Chondrocyte (in vitro differentiated cells): ENCODE results near the gene SGCA. TPM values are rescaled to one million over a fixed set of nuclear protein-coding genes. Genes with fewer than 3 reads are reported as not detected.

Experiments
- DNase-seq: peaks from one replicate; pipeline ENCODE4 v3.0.0; 2021; ENCODE audit warnings: mixed read lengths, low spot score
- H3K27ac Mint-ChIP-seq: one replicate; pipeline ENCODE4 v1.8.0; 2021; ENCODE audit warnings: mild to moderate bottlenecking, moderate library complexity, mixed read lengths; ENCODE audit not compliant: unreplicated experiment
- H3K27me3 Mint-ChIP-seq: 2 replicates; pipeline ENCODE4 v1.8.0; 2021; ENCODE audit warnings: low read depth, mixed read lengths
- H3K36me3 Mint-ChIP-seq: 2 replicates; pipeline ENCODE4 v1.8.0; 2021; ENCODE audit warnings: low read depth, mixed read lengths
- H3K4me1 Mint-ChIP-seq: 2 replicates; pipeline ENCODE4 v1.8.0; 2021; ENCODE audit warnings: low read depth, mild to moderate bottlenecking, mixed read lengths
- H3K4me3 Mint-ChIP-seq: one replicate; pipeline ENCODE4 v1.8.0; 2021; ENCODE audit warnings: mild to moderate bottlenecking, moderate library complexity, mixed read lengths; ENCODE audit not compliant: unreplicated experiment
- H3K9me3 Mint-ChIP-seq: 2 replicates; pipeline ENCODE4 v1.8.0; 2021; ENCODE audit warnings: low read depth, mixed read lengths
- CTCF ChIP-seq: fragments of 200-600 bp; sonication (generic); IDR thresholded peaks from 2 replicates; pipeline ENCODE4 v1.5.0; 2021; ENCODE audit warnings: antibody characterized with exemption, mild to moderate bottlenecking, moderate library complexity
- total RNA-seq: library from RNA; stranded (reverse); gene quantifications from 3 replicates; pipeline ENCODE4 v1.2.1, GENCODE V29; 2021

The SGCA gene
- total RNA-seq, 1 donor from 2014 or later = 1.3 TPM

- Mint-ChIP-seq H3K27ac (peak overlapping the region; percentile 94), H3K36me3 (peaks cover 2% of the 10 kb centered on the region), H3K9me3 (no peaks in the 10 kb centered on the region), H3K27me3 (no peaks in the 10 kb centered on the region), H3K4me1 (peaks cover 40% of the 10 kb centered on the region), H3K4me3 (peak overlapping the region; percentile 84)
- TF ChIP-seq CTCF = peak; percentile 75
- DNase-seq = peak; percentile 96
Measured at GRCh38 chr17:50151041-50151936, 14.5 kb upstream of the SGCA start.

- peak; percentile 90 for DNase-seq
- peak overlapping the region; percentile 84 for H3K4me3 Mint-ChIP-seq
- H3K9me3 Mint-ChIP-seq = no peaks in the 10 kb centered on the region
- no peaks in the 10 kb centered on the region for H3K27me3 Mint-ChIP-seq
- no peaks in the 10 kb centered on the region for H3K36me3 Mint-ChIP-seq
- peaks cover 33% of the 10 kb centered on the region for H3K4me1 Mint-ChIP-seq
- TF ChIP-seq CTCF = no peak
- peak overlapping the region; percentile 94 for H3K27ac Mint-ChIP-seq
Measured at GRCh38 chr17:50151937-50152547, 13.8 kb upstream of the SGCA start.

- no peak for TF ChIP-seq CTCF
- no peaks in the 10 kb centered on the region for H3K36me3 Mint-ChIP-seq
- no peak overlapping the region for H3K4me3 Mint-ChIP-seq
- H3K27ac Mint-ChIP-seq = peak overlapping the region; percentile 94
- no peaks in the 10 kb centered on the region for H3K27me3 Mint-ChIP-seq
- no peak for DNase-seq
- no peaks in the 10 kb centered on the region for H3K9me3 Mint-ChIP-seq
- H3K4me1 Mint-ChIP-seq = peaks cover 26% of the 10 kb centered on the region
Measured at GRCh38 chr17:50152736-50153135, 13.1 kb upstream of the SGCA start.

GRCh38 chr17:50153650-50154575 is 11.9 kb upstream of the SGCA start:
- TF ChIP-seq CTCF = no peak
- H3K27ac Mint-ChIP-seq = no peak overlapping the region
- H3K4me1 Mint-ChIP-seq = peaks cover 18% of the 10 kb centered on the region
- DNase-seq = no peak
- H3K27me3 Mint-ChIP-seq = no peaks in the 10 kb centered on the region
- no peak overlapping the region for H3K4me3 Mint-ChIP-seq
- H3K36me3 Mint-ChIP-seq = no peaks in the 10 kb centered on the region
- H3K9me3 Mint-ChIP-seq = no peaks in the 10 kb centered on the region

GRCh38 chr17:50154604-50155003 is 11.2 kb upstream of the SGCA start:
- Mint-ChIP-seq H3K27ac (peak overlapping the region; percentile 66), H3K27me3 (no peaks in the 10 kb centered on the region), H3K36me3 (no peaks in the 10 kb centered on the region), H3K4me3 (no peak overlapping the region), H3K4me1 (peaks cover 18% of the 10 kb centered on the region), H3K9me3 (no peaks in the 10 kb centered on the region)
- TF ChIP-seq CTCF = no peak
- DNase-seq = no peak
